SK-N-MC (cell line): ENCODE measurements around the gene RAMACL.

Source experiments
- DNase-seq: peaks from one replicate; pipeline ENCODE4 v3.0.0-alpha.2; 2011; ENCODE audit warnings: low read depth, low spot score
- H3K27ac ChIP-seq: fragments of 200-600 bp; sonication (generic); 2 replicates; pipeline ENCODE4 v1.5.1; 2016; ENCODE audit warnings: mixed run types
- H3K36me3 ChIP-seq: fragments of 200-600 bp; sonication (generic); 2 replicates; pipeline ENCODE4 v1.6.1; 2017; ENCODE audit warnings: antibody characterized with exemption, low read length, mixed read lengths; ENCODE audit not compliant: insufficient read depth
- H3K4me3 ChIP-seq: fragments of 200-600 bp; sonication (generic); 2 replicates; pipeline ENCODE4 v1.5.1; 2016
- H3K9ac ChIP-seq: fragments of 200-600 bp; sonication (generic); 2 replicates; pipeline ENCODE4 v1.8.0; 2017; ENCODE audit warnings: mixed run types, mixed read lengths; ENCODE audit not compliant: insufficient read length
- H3K9me3 ChIP-seq: fragments of 200-600 bp; sonication (generic); 2 replicates; pipeline ENCODE4 v1.6.1; 2017; ENCODE audit warnings: low read depth, mild to moderate bottlenecking, antibody characterized with exemption, low read length, moderate library complexity, mixed read lengths
- EZH2 ChIP-seq: fragments of 200-600 bp; sonication (generic); IDR thresholded peaks from one replicate; pipeline ENCODE4 v1.6.1; 2017; ENCODE audit warnings: antibody characterized with exemption
- FOXP2 ChIP-seq: optimal IDR thresholded peaks from 2 replicates; pipeline ENCODE3; 2011; ENCODE audit warnings: mild to moderate bottlenecking, moderate library complexity; ENCODE audit not compliant: insufficient read depth; ENCODE audit errors: extremely low read length, control extremely low read depth
- POLR2AphosphoS5 ChIP-seq: IDR thresholded peaks from 2 replicates; pipeline ENCODE4 v1.6.1; 2012; ENCODE audit warnings: mild to moderate bottlenecking, low read depth, low read length, borderline replicate concordance

RAMACL gene

GRCh38 chr6:166620478-166621113, 34.1 kb upstream of the RAMACL start:
- peak overlapping the region; percentile 0; the same call in 1 of the 2 replicates for H3K4me3 ChIP-seq
- no peak overlapping the region for H3K27ac ChIP-seq
- H3K36me3 ChIP-seq: no peaks in the 10 kb centered on the region; the same call in 1 of the 2 replicates
- H3K9me3 ChIP-seq: no peaks in the 10 kb centered on the region
- TF ChIP-seq EZH2 (no peak), FOXP2 (no peak), POLR2AphosphoS5 (no peak)
- DNase-seq: no peak
- H3K9ac ChIP-seq: no peak overlapping the region

- Histone ChIP-seq H3K36me3 (no peaks in the 10 kb centered on the region; the same call in 1 of the 2 replicates), H3K9me3 (no peaks in the 10 kb centered on the region), H3K4me3 (peak overlapping the region; percentile 0; the same call in 1 of the 2 replicates), H3K27ac (no peak overlapping the region), H3K9ac (no peak overlapping the region)
- TF ChIP-seq FOXP2 (no peak), EZH2 (no peak), POLR2AphosphoS5 (no peak)
- no peak for DNase-seq
Observed at GRCh38 chr6:166619912-166620311, 33.4 kb upstream of the RAMACL start.

- no peak for DNase-seq
- Histone ChIP-seq H3K4me3 (no peak overlapping the region), H3K36me3 (no peaks in the 10 kb centered on the region; the same call in 1 of the 2 replicates), H3K9ac (no peak overlapping the region), H3K9me3 (no peaks in the 10 kb centered on the region), H3K27ac (no peak overlapping the region)
- TF ChIP-seq FOXP2 (no peak), POLR2AphosphoS5 (no peak)
Observed at GRCh38 chr6:166618866-166619761, 32.6 kb upstream of the RAMACL start.

GRCh38 chr6:166618251-166618650, 31.8 kb upstream of the RAMACL start:
- Histone ChIP-seq H3K9ac (no peak overlapping the region), H3K9me3 (no peaks in the 10 kb centered on the region), H3K4me3 (no peak overlapping the region), H3K36me3 (no peaks in the 10 kb centered on the region; the same call in 1 of the 2 replicates), H3K27ac (no peak overlapping the region)
- TF ChIP-seq EZH2 (no peak), FOXP2 (no peak), POLR2AphosphoS5 (no peak)
- no peak for DNase-seq

GRCh38 chr6:166617359-166617758, 30.9 kb upstream of the RAMACL start:
- no peak for DNase-seq
- Histone ChIP-seq H3K9ac (no peak overlapping the region), H3K36me3 (no peaks in the 10 kb centered on the region; the same call in 1 of the 2 replicates), H3K27ac (no peak overlapping the region), H3K9me3 (no peaks in the 10 kb centered on the region), H3K4me3 (no peak overlapping the region)
- TF ChIP-seq POLR2AphosphoS5: no peak
- TF ChIP-seq FOXP2: no peak
- TF ChIP-seq EZH2: no peak

DNA sequence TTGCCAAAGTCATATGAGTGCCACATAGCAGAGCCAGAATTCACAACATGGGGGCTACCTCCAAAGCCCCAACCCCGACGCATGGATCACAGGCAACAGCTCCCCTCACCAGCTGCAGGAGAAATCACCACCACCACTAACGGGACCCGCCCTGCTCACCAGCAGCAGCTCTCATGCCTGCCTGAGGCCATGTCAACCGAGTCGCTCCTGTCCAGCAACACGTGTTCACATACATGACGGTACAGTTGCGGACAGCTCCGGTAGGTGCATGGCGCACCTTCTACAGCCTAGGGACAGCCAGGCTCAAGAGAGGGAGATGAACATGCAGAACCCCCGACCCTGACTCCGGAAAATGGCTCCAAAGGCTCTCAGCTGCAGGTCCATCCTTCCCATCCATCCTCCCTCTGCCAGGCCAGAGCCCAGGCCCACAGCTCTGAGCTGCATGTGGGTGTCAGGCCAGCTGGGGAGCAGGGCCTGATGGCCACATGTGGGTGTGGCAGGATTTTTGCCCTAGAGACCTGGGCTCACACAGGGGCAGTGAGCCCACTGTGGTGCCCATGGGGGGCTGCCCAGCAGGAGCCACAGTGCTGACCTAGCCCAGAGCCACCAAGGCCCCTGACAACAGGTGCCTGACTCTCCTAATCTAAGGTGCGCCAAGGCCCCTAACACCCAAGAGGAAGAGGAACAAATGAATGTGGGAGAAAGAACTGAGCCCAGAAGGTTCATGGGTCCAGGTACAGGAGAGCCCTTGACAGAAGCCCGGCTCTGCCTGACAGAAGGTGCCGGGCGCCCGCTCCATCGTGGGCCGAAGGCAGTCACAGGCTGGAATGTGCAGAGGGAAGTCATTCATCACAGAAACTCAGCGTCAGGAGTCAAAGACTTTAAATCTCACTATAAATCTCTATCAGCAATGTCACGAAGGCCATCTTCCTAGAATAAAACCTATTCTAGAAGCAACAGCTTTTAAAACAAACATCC, 30.1 kb upstream of the RAMACL start:
- H3K9me3 ChIP-seq: no peaks in the 10 kb centered on the region
- no peaks in the 10 kb centered on the region; the same call in 1 of the 2 replicates for H3K36me3 ChIP-seq
- H3K27ac ChIP-seq: no peak overlapping the region
- no peak overlapping the region for H3K9ac ChIP-seq
- TF ChIP-seq FOXP2: no peak
- no peak for TF ChIP-seq EZH2
- no peak for TF ChIP-seq POLR2AphosphoS5
- H3K4me3 ChIP-seq: no peak overlapping the region
- DNase-seq: no peak

DNA sequence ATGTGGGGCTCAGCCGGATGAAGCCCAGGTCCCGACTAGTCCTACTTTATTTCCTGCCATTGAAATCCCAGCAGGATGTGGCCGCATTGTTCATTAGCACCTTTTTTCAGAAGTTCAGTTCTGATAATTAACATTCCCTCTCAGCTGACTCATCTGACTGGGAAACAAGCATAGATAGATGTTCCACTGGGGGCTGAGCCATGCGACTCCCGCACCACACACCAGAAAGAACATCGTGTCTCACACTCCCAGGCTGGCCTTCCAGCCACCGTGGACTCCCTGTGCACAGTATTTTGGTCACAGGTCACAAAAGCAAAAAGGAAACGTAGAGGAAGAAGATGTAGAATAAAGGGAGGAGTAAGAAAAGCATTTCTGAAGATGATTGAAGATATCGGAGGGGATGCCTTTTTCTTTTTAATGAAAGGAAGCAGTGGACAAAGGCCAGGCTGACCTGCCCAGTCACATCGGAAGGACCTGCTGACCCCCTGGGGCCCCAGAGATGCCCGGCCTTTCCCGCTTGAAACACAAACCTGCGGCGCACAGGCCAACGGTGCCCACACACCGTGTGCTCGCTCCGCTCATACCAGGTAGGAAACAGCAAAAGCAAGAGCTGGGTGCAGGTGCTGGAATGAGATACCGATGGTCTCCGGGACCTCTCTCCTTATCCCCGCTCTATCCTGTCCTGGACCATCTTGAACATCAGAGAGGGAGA, 28.7 kb upstream of the RAMACL start:
- no peak overlapping the region for H3K27ac ChIP-seq
- TF ChIP-seq EZH2: no peak
- no peak for TF ChIP-seq POLR2AphosphoS5
- no peak for TF ChIP-seq FOXP2
- H3K4me3 ChIP-seq: no peak overlapping the region
- H3K9me3 ChIP-seq: no peaks in the 10 kb centered on the region
- DNase-seq: no peak
- no peaks in the 10 kb centered on the region; the same call in 1 of the 2 replicates for H3K36me3 ChIP-seq
- no peak overlapping the region for H3K9ac ChIP-seq
